ENCODE data around the gene NFATC4.

NFATC4 gene

GRCh38 chr14:24406416-24406815, 38.4 kb downstream of the NFATC4 start:
- no peak overlapping the region for H3K9ac ChIP-seq (ENCODE audit: low read length)
- H3K9me3 ChIP-seq (ENCODE audit: insufficient read depth, low read depth, low read length) = no peaks in the 10 kb centered on the region
- H2AK5ac ChIP-seq (ENCODE audit: low read length) = no peak overlapping the region
- H3K18ac ChIP-seq (ENCODE audit: low read length) = no peak overlapping the region
- H2BK120ac ChIP-seq (ENCODE audit: insufficient read depth, low read length, poor library complexity) = no peak overlapping the region
- H4K8ac ChIP-seq (ENCODE audit: low read depth, low read length) = no peak overlapping the region
- H2BK5ac ChIP-seq (ENCODE audit: low read depth, low read length, poor library complexity) = no peak overlapping the region
- no peak overlapping the region for H3K4me2 ChIP-seq (ENCODE audit: low read length)
- no peak overlapping the region for H2BK12ac ChIP-seq (ENCODE audit: low read length)
- no peak overlapping the region for H3K4ac ChIP-seq (ENCODE audit: low read depth, low read length)
- H3K4me1 ChIP-seq (ENCODE audit: control insufficient read depth in 1 of 2, insufficient read depth in 2 of 2, low read length in 2 of 2) = peaks cover 2 to 10% of the 10 kb centered on the region in 2 experiments
- H3K27me3 ChIP-seq (ENCODE audit: insufficient read depth, low read length) = no peaks in the 10 kb centered on the region
- H4K12ac ChIP-seq (ENCODE audit: low read depth, low read length) = no peak overlapping the region
- no peaks in the 10 kb centered on the region for H3K79me2 ChIP-seq (ENCODE audit: control insufficient read depth, insufficient read depth, low read length, poor library complexity)
- no CpG with 5 or more reads among the region's 6 CpGs for WGBS (ENCODE audit: extremely low coverage, insufficient coverage, insufficient read length)
- H4K91ac ChIP-seq (ENCODE audit: low read depth, low read length) = no peak overlapping the region
- H3K27ac ChIP-seq (ENCODE audit: low read depth, low read length) = no peak overlapping the region
- H3K14ac ChIP-seq (ENCODE audit: low read length) = no peak overlapping the region
- no peaks in the 10 kb centered on the region for H3K79me1 ChIP-seq (ENCODE audit: low read length)
- no peak overlapping the region for H3K23ac ChIP-seq (ENCODE audit: low read length)
- no peak for DNase-seq
- no peak overlapping the region for H3K4me3 ChIP-seq (ENCODE audit: low read depth, low read length)
- no peak overlapping the region for H2AFZ ChIP-seq (ENCODE audit: insufficient read depth, low read length, poor library complexity)
- H3K36me3 ChIP-seq (ENCODE audit: control insufficient read depth in 1 of 2, insufficient read depth in 2 of 2, low read length in 2 of 2) = peaks cover 44 to 51% of the 10 kb centered on the region in 2 experiments

- H3K4me2 ChIP-seq (ENCODE audit: low read length) = no peak overlapping the region
- no peak overlapping the region for H4K91ac ChIP-seq (ENCODE audit: low read depth, low read length)
- WGBS (ENCODE audit: extremely low coverage, insufficient coverage, insufficient read length) = no CpG with 5 or more reads among the region's 18 CpGs
- no peak overlapping the region for H3K14ac ChIP-seq (ENCODE audit: low read length)
- no peak for DNase-seq
- no peak overlapping the region for H2BK5ac ChIP-seq (ENCODE audit: low read depth, low read length, poor library complexity)
- no peaks in the 10 kb centered on the region for H3K9me3 ChIP-seq (ENCODE audit: insufficient read depth, low read depth, low read length)
- no peaks in the 10 kb centered on the region for H3K79me2 ChIP-seq (ENCODE audit: control insufficient read depth, insufficient read depth, low read length, poor library complexity)
- no peak overlapping the region for H2AFZ ChIP-seq (ENCODE audit: insufficient read depth, low read length, poor library complexity)
- no peak overlapping the region for H3K9ac ChIP-seq (ENCODE audit: low read length)
- H3K4me1 ChIP-seq (ENCODE audit: control insufficient read depth in 1 of 2, insufficient read depth in 2 of 2, low read length in 2 of 2) = peaks cover 2 to 9% of the 10 kb centered on the region in 2 experiments
- no peak overlapping the region for H2AK5ac ChIP-seq (ENCODE audit: low read length)
- peaks cover 51 to 60% of the 10 kb centered on the region in 2 experiments for H3K36me3 ChIP-seq (ENCODE audit: control insufficient read depth in 1 of 2, insufficient read depth in 2 of 2, low read length in 2 of 2)
- no peak overlapping the region for H4K12ac ChIP-seq (ENCODE audit: low read depth, low read length)
- H3K79me1 ChIP-seq (ENCODE audit: low read length) = no peaks in the 10 kb centered on the region
- no peaks in the 10 kb centered on the region for H3K27me3 ChIP-seq (ENCODE audit: insufficient read depth, low read length)
- H4K8ac ChIP-seq (ENCODE audit: low read depth, low read length) = no peak overlapping the region
- H3K27ac ChIP-seq (ENCODE audit: low read depth, low read length) = no peak overlapping the region
- H3K23ac ChIP-seq (ENCODE audit: low read length) = no peak overlapping the region
- H2BK12ac ChIP-seq (ENCODE audit: low read length) = no peak overlapping the region
- H3K4me3 ChIP-seq (ENCODE audit: low read depth, low read length) = no peak overlapping the region
- no peak overlapping the region for H3K4ac ChIP-seq (ENCODE audit: low read depth, low read length)
- no peak overlapping the region for H3K18ac ChIP-seq (ENCODE audit: low read length)
- H2BK120ac ChIP-seq (ENCODE audit: insufficient read depth, low read length, poor library complexity) = no peak overlapping the region
Measured at GRCh38 chr14:24407608-24408325, 39.8 kb downstream of the NFATC4 start.

- no peak overlapping the region for H3K23ac ChIP-seq (ENCODE audit: low read length)
- H3K18ac ChIP-seq (ENCODE audit: low read length) = no peak overlapping the region
- WGBS (ENCODE audit: extremely low coverage, insufficient coverage, insufficient read length) = no CpG with 5 or more reads among the region's 3 CpGs
Measured at GRCh38 chr14:24408764-24409163, 40.8 kb downstream of the NFATC4 start.

GRCh38 chr14:24409192-24409591, 41.2 kb downstream of the NFATC4 start:
- H3K4me2 ChIP-seq (ENCODE audit: low read length) = no peak overlapping the region
- H3K9me3 ChIP-seq (ENCODE audit: insufficient read depth, low read depth, low read length) = no peaks in the 10 kb centered on the region
- no peak overlapping the region for H3K4ac ChIP-seq (ENCODE audit: low read depth, low read length)
- H4K12ac ChIP-seq (ENCODE audit: low read depth, low read length) = no peak overlapping the region
- H3K4me1 ChIP-seq (ENCODE audit: control insufficient read depth in 1 of 2, insufficient read depth in 2 of 2, low read length in 2 of 2) = no peaks in the 10 kb centered on the region
- no peak overlapping the region for H3K27ac ChIP-seq (ENCODE audit: low read depth, low read length)
- H3K23ac ChIP-seq (ENCODE audit: low read length) = no peak overlapping the region
- no peaks in the 10 kb centered on the region for H3K27me3 ChIP-seq (ENCODE audit: insufficient read depth, low read length)
- H2AK5ac ChIP-seq (ENCODE audit: low read length) = no peak overlapping the region
- H3K4me3 ChIP-seq (ENCODE audit: low read depth, low read length) = no peak overlapping the region
- H2AFZ ChIP-seq (ENCODE audit: insufficient read depth, low read length, poor library complexity) = no peak overlapping the region
- H3K14ac ChIP-seq (ENCODE audit: low read length) = no peak overlapping the region
- no peak overlapping the region for H4K8ac ChIP-seq (ENCODE audit: low read depth, low read length)
- no peak overlapping the region for H2BK5ac ChIP-seq (ENCODE audit: low read depth, low read length, poor library complexity)
- no CpG with 5 or more reads among the region's 6 CpGs for WGBS (ENCODE audit: extremely low coverage, insufficient coverage, insufficient read length)
- no peaks in the 10 kb centered on the region for H3K79me2 ChIP-seq (ENCODE audit: control insufficient read depth, insufficient read depth, low read length, poor library complexity)
- H3K79me1 ChIP-seq (ENCODE audit: low read length) = no peaks in the 10 kb centered on the region
- no peak overlapping the region for H2BK12ac ChIP-seq (ENCODE audit: low read length)
- no peak overlapping the region for H3K9ac ChIP-seq (ENCODE audit: low read length)
- H4K91ac ChIP-seq (ENCODE audit: low read depth, low read length) = no peak overlapping the region
- no peak overlapping the region for H2BK120ac ChIP-seq (ENCODE audit: insufficient read depth, low read length, poor library complexity)
- H3K18ac ChIP-seq (ENCODE audit: low read length) = no peak overlapping the region
- H3K36me3 ChIP-seq (ENCODE audit: control insufficient read depth in 1 of 2, insufficient read depth in 2 of 2, low read length in 2 of 2) = peaks cover 61 to 70% of the 10 kb centered on the region in 2 experiments
- no peak for DNase-seq

More at GRCh38 chr14:24408764-24409163, 40.8 kb downstream of the NFATC4 start:
- DNase-seq = no peak
- Histone ChIP-seq H3K27ac (ENCODE audit: low read depth, low read length) (no peak overlapping the region), H3K27me3 (ENCODE audit: insufficient read depth, low read length) (no peaks in the 10 kb centered on the region), H2AK5ac (ENCODE audit: low read length) (no peak overlapping the region), H4K91ac (ENCODE audit: low read depth, low read length) (no peak overlapping the region), H3K9me3 (ENCODE audit: insufficient read depth, low read depth, low read length) (no peaks in the 10 kb centered on the region), H3K79me1 (ENCODE audit: low read length) (no peaks in the 10 kb centered on the region), H2BK12ac (ENCODE audit: low read length) (no peak overlapping the region), H3K4ac (ENCODE audit: low read depth, low read length) (no peak overlapping the region), H2AFZ (ENCODE audit: insufficient read depth, low read length, poor library complexity) (no peak overlapping the region), H4K8ac (ENCODE audit: low read depth, low read length) (no peak overlapping the region), H3K14ac (ENCODE audit: low read length) (no peak overlapping the region), H3K9ac (ENCODE audit: low read length) (no peak overlapping the region), H2BK120ac (ENCODE audit: insufficient read depth, low read length, poor library complexity) (no peak overlapping the region), H3K36me3 (ENCODE audit: control insufficient read depth in 1 of 2, insufficient read depth in 2 of 2, low read length in 2 of 2) (peaks cover 57 to 65% of the 10 kb centered on the region in 2 experiments), H3K4me3 (ENCODE audit: low read depth, low read length) (no peak overlapping the region), H3K79me2 (ENCODE audit: control insufficient read depth, insufficient read depth, low read length, poor library complexity) (no peaks in the 10 kb centered on the region), H3K4me2 (ENCODE audit: low read length) (no peak overlapping the region), H3K4me1 (ENCODE audit: control insufficient read depth in 1 of 2, insufficient read depth in 2 of 2, low read length in 2 of 2) (peaks cover 0 to under 1% of the 10 kb centered on the region in 2 experiments), H4K12ac (ENCODE audit: low read depth, low read length) (no peak overlapping the region), H2BK5ac (ENCODE audit: low read depth, low read length, poor library complexity) (no peak overlapping the region)
